H1 (cell line): ENCODE data around the gene OSM. TPM values are rescaled to one million over a fixed set of nuclear protein-coding genes. Genes with fewer than 3 reads are reported as not detected.

Experiments used
- CBX8 ChIP-seq: fragments of 300-800, 300-1000 bp; sonication (generic); IDR thresholded peaks from 2 replicates; pipeline ENCODE4 v1.7.1; 2016; ENCODE audit warnings: low read depth, low read length, borderline replicate concordance
- CHD1 ChIP-seq: IDR thresholded peaks from 2 replicates; pipeline ENCODE4 v1.6.1; 2012; ENCODE audit warnings: low read depth, low read length, improper control_type of control experiment
- CHD2 ChIP-seq: IDR thresholded peaks from 2 replicates; pipeline ENCODE4 v1.6.1; 2012; ENCODE audit warnings: low read length, improper control_type of control experiment
- CHD7 ChIP-seq: fragments of 300-600 bp; sonication (generic); IDR thresholded peaks from 2 replicates; pipeline ENCODE4 v1.7.1; 2012; ENCODE audit warnings: low read length, moderate library complexity, mild to moderate bottlenecking, inconsistent platforms; ENCODE audit not compliant: insufficient replicate concordance
- EZH2 ChIP-seq: fragments of 200-600 bp; sonication (generic); IDR thresholded peaks from 2 replicates; pipeline ENCODE4 v1.7.1; 2012; ENCODE audit warnings: low read depth, mild to moderate bottlenecking, moderate library complexity, low read length, inconsistent platforms; ENCODE audit not compliant: severe bottlenecking
- GTF2F1 ChIP-seq: IDR thresholded peaks from 2 replicates; pipeline ENCODE4 v1.6.1; 2012; ENCODE audit warnings: low read depth, low read length, improper control_type of control experiment, borderline replicate concordance
- HDAC6 ChIP-seq: IDR thresholded peaks from one replicate; pipeline ENCODE4 v1.7.1; 2012; ENCODE audit warnings: low read depth, mild to moderate bottlenecking, inconsistent platforms, low read length, moderate library complexity
- SIN3A ChIP-seq, 2 experiments: IDR thresholded peaks in 1 of 2; conservative IDR thresholded peaks in 1 of 2; 2 replicates each; pipeline ENCODE4 v1.6.1; 2011 to 2012; ENCODE audit warnings: low read length in 2 of 2, improper control_type of control experiment in 1 of 2, low read depth in 1 of 2, mild to moderate bottlenecking in 1 of 2
- YY1 ChIP-seq: IDR thresholded peaks from 2 replicates; pipeline ENCODE4 v1.6.1; 2011; ENCODE audit warnings: low read depth, mild to moderate bottlenecking, low read length
- ZNF274 ChIP-seq: IDR thresholded peaks from 2 replicates; pipeline ENCODE4 v1.7.0; 2012; ENCODE audit warnings: low read length, borderline replicate concordance; ENCODE audit errors: extremely low read depth
- polyA plus RNA-seq, 7 experiments: library from polyadenylated mRNA; depleted of rRNA in 3 of 7; stranded (reverse) in 5 of 7; unstranded in 2 of 7; fragments of >200 nt in 5 of 7; fragments of 200-250 nt in 2 of 7; gene quantifications; 1 replicate in 5 of 7; 2 replicates in 1 of 7; 4 replicates in 1 of 7; pipeline versions ENCODE4 v1.2.1 to v1.2.3, GENCODE V29; 2011 to 2013; ENCODE audit warnings: missing spikeins in 2 of 7, mixed read lengths in 2 of 7
- total RNA-seq: library from RNA; stranded (reverse); fragmentation: NEBNext Ultra II Directional; extraction: Animal tissue kit (Norgen Biotek cat#: 25700); gene quantifications from 2 replicates; pipeline ENCODE4 v1.2.1, GENCODE V29; 2021

Gene OSM
- total and polyA plus RNA-seq, 2 of the 8 experiments (the other 6 are each of a cell fraction or from before 2014, with no cell fraction given) = not detected

- TF ChIP-seq ZNF274 = no peak
- TF ChIP-seq SIN3A (conservative IDR thresholded peaks at IDR 0.05 in 1 of 2, IDR thresholded peaks at IDR 0.05 in 1 of 2; ENCODE audit: low read depth in 1 of 2, low read length in 2 of 2) = no peak
- TF ChIP-seq EZH2 = no peak
- TF ChIP-seq YY1 = peak; percentile 50; the same call in 1 of the 2 replicates
- no peak for TF ChIP-seq CHD2
- no peak for TF ChIP-seq CBX8
- TF ChIP-seq HDAC6 = no peak
- no peak for TF ChIP-seq CHD1
- no peak for TF ChIP-seq CHD7
- TF ChIP-seq GTF2F1 = no peak
Measured at GRCh38 chr22:30287648-30288418, 21.2 kb upstream of the OSM start (continued).
